Myocyte (in vitro differentiated cells): Measurements from ENCODE around the gene PDE9A. TPM values are rescaled to one million over a fixed set of nuclear protein-coding genes. Genes with fewer than 3 reads are reported as not detected.

Experiments used
- DNase-seq: peaks from one replicate; pipeline ENCODE4 v3.0.0-alpha.2; 2012; ENCODE audit warnings: low read depth
- total RNA-seq: library from RNA; depleted of rRNA; stranded (reverse); fragments of >200 nt; gene quantifications from 2 replicates; pipeline ENCODE4 v1.2.3, GENCODE V29; 2014

Gene PDE9A
- total RNA-seq, 1 donor from 2014 or later, result not detected

- DNase-seq, result no peak
Observed at GRCh38 chr21:42670058-42670880, 16.8 kb downstream of the PDE9A start.

DNA sequence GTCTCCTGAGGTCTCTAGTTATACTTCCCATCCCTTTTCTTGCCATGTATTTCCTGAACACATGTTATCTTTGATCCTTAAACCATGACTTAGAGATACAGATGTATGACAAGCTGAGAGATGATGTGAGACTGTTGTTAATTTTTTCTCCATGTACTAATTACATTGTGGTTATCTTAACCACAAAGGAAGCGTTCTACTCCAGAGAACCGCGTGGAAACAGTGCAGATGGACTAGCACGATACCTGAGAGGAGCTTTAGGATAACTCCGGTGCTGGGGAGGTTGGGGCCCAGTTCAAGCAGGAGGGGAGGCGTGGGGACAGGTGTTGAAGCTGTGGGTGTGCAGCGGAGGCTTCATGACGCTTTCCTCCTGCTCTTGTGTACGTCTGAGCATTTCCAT lies 17.5 kb downstream of the PDE9A start:
- no peak for DNase-seq

DNA sequence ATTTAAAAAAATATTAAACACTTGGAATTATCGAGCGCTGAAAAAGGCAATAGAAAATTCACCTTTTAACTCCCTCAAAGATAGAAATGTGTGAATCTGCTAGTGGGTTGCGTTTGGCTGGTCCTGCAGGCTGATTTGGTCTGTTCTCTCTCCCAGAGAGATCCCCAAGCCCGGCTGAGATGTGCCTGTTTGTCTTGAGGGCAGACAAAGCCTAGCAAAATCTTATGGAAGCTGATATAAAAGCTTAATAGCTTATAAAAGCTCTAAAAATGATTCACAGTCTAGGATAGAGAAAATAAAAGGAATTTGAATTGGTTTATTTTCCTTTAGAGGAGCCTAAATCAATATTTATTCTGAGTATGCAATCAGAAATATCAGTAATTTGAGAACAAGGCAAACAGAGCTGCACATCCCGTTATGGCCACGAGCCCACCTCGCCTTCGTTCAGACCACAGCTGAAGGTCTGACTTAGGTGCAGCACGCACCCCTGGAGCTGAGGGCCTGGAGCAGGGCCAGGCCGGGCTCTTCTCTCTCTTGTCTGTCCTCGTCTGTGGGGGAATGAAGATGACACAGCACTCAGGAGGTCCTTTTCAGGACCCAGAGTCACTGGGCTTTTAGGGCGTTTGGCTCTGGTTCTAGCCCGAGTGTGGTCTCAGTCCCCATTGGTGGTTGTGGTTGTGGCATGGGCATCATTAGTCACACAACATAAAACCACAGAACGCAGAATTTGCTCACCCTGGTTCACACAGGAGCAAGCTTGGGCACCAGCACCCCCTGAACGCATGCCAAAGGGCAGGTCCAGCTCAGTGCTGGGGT lies 18.6 kb downstream of the PDE9A start:
- peak; percentile 59 for DNase-seq

- peak; percentile 35 for DNase-seq
Observed at GRCh38 chr21:42672699-42673458, 19.5 kb downstream of the PDE9A start.

DNA sequence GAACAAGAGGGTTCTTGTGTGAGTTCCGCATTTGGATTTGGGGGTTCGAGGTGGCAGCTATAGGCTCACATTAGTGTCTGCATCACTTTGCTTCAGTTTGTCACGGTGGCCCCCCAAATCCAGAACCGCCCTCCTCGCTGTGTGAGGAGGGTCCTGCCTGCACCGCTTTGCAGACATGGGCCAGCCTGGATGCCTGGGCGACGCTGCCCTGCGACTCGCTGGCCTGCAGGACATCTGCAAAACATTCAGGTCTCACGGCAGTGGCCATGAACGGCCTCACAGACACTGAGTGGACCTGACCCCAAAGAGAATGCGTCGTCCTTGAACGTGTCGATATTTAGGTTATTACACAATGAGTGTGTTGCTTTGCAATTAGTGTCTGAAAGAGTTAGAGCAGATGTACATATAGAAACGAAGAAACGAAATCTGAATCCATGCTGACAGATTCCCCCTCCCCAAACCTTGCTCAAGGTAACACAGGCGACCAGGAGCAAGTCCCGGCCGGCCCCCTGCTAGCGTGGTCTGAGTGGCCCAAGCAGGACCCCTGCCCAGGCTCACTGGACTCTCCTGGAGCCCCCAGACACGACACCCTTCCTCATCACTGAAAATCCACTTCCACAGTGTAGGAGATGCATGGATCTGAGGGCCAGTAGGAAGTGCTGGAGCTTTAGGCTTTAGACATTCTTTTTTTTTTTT lies 20.4 kb downstream of the PDE9A start:
- DNase-seq, result no peak

- DNase-seq, result no peak
Observed at GRCh38 chr21:42674351-42674940, 21.0 kb downstream of the PDE9A start.

- no peak for DNase-seq
Observed at GRCh38 chr21:42675403-42675802, 22.0 kb downstream of the PDE9A start.

DNA sequence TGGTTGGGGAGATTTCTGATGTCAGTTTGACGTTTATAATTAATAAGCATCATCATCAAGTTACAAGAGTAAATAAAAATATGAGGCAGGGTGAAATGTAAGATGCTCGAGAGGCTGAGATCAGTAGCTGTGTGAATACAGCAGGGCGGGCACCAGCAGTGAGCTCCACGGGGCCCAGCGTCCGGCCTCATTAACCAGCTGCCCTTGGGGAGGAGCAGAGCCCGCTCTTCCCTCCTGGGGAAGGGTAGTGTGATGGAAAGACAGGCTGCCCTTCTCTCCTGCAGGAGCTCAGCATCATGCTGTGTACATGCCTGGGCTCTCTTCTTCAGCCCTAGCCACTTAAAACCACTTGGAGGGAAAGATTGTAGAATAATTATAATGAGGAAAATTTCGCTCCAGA lies 23.4 kb downstream of the PDE9A start:
- no peak for DNase-seq

- peak; percentile 87 for DNase-seq
Observed at GRCh38 chr21:42677339-42678321, 24.2 kb downstream of the PDE9A start.

GRCh38 chr21:42678618-42679295 lies 25.3 kb downstream of the PDE9A start:
- no peak for DNase-seq

DNA sequence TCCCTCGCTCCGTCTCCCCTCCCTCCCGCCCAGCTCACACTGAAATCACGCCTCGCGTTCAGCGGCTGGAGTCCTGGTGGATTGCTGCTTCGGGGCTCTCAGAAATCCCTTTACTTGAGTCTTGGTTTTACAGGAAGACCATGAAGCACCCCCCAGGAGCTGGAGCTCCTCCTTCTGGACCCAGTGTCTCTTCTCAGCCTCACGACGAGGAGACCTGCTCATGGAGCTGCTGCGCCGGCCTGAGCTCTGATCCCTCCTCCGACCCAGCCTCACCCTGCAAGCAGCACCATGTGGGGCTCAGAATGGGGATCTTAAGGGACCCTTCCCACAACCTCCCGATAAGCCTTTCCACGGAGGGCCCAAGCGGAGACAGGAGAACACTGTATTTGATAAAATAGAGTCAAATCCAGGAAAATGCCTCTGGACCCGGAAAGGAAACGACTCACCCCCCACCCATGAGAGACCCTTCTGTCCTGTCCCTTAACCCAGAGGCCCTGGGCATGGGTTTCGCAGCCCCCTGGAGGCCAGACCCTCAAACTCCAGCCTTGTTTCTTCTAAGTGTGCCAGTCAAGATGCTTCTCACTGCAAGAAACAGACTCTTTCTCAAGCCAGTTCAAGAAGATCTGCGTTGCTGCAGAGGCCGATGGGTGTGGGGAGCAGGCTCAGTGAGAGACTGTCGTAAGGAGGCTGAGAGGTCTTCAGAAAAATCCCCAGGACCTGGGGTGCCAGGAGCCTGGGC lies 26.1 kb downstream of the PDE9A start:
- DNase-seq, result no peak

GRCh38 chr21:42680058-42680330 lies 26.6 kb downstream of the PDE9A start:
- DNase-seq, result no peak

GRCh38 chr21:42680429-42680828 lies 27.0 kb downstream of the PDE9A start:
- no peak for DNase-seq

DNA sequence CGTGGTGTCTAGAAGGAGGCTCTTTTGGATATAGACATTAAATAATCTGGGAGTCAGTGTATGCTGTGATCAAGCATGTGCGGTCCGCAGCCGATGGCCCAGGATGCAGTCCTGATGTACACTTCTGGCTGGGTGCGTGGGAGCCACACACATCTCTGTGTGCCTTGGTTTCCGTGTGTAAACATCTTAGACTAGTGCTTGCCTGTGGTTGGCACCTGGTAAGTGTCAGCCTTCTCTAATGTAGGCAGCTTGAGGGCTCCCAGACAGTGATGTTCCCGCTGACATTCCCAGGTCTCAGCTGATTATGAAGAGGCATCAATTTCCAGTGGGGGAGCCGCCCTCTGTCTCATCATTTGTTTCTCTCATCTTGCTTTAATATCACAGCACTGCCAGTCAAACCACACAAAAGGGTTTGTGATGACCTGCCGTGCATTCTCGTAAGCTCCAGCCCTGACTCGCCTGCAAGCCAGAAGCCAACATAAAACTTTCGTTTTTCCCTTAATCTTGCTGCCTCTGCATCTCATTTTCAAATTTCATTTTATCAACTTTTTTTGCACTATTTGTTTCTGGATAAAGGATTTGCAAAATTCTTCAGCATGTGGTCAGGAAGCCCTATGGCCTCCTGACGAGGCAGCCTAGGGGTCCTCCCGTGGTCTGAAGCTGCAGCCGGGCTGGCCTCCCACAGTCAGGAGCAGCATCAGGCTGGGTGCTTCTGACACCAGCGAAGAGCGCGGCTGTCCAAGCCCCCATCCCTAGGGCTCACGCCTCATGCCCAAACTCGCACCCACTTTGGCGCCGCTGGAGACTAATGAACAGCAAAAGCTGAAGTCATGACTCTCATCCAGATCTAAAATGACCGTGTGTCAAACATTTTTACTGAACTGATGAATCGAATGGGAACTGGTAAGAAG lies 28.1 kb downstream of the PDE9A start:
- no peak for DNase-seq

DNA sequence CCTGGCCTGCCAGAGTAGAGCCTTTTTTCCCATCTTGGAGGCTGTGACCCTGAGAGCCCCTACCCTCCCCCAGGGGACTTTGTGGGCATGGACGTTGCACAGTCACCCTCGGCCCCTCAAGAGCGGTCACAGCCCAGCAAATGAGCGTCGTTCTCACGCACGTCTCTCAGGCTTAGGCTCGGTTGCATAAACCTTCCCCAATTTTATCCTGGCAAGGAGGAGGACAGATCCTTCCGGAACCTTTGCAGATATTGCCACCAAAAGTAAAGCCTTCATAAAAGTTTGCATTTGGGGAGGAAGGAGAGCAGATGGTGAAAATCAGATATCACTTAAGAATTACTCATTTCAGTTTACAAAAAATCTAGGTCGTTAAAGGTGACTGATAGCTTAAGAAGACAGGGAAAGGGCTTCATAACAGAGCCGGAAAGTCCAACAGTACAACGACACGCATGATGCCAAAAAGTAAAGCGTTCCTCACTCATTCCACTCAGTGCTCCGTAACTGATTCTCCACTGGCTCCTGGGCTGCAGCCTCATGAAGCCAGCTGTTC lies 29.3 kb downstream of the PDE9A start:
- DNase-seq, result no peak

DNA sequence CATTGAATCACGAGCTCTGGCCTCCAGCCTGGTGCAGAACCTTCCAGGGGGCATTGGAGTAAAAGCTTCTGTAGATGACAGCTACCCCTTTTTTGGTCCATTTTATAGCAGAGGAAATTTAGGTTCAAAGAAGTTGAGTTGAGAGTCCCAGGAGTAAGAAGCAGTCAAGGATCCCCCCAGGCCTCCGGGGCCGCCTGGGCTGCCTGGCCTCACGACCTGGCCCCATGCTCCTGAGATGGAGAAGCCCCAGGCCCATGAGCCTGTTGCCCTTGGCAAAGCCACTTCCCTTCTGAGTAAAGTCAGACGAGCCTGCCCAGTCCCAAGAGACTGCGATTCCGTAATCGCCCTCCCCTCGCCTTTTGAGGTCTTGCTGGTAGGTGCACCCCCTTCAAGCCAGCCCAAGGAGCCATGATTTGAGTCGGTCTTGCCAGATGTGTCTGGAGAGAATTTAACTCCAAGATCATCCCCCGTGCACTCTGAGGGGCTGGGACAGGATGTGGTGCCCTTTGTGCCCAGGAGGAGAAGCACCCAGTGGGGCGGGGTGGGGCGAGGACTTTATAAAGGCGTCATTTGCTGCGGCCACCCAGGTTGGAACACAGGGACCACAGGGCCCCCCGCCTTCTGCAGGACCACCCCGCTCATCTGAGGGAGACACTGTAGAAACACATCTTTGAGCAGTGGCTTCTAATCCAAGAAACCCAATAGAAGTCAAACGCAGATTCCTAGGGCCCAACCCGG lies 30.1 kb downstream of the PDE9A start:
- DNase-seq, result no peak
